ENCODE results near the gene ADAMTS15.

DNA sequence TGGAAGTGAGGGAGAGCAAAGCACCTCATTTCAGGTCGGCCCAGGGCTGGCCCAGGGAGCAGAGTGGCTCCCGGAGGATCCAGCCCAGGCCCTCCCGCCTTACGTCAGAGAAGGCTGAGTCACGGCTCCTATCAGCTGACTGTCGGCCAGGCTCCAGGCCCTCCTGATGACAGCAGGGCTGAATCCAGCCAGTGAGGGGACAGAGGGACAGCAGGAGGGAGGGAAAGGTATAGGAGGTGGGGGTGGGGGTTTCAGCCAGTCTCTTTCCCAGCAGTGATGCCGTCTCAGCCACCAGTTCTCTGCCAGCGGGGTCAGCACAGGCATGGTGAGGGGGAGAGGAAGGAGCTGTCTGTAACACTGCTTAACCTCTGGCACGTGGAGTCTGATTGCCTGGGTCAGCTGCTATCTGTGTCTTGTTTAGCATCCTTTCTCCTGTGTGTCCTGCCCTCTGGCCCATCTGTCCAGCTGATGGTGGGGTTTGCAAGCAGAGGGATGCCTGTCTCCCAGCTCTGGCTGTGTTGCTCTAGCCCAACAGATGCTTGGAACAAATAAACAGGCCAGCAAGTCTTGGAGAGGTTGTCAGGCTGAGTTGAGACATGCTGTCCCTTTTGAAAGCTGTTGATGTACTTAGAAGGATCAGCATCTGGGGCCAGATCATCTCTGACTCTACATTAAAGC lies 74.0 kb downstream of the ADAMTS15 start:
- no peak for TF ChIP-seq POLR2A (IDR thresholded peaks at IDR 0.05; ENCODE audit: low read length)
- TF ChIP-seq GATA1 (IDR thresholded peaks at IDR 0.05; ENCODE audit: low read depth, low read length) = no peak
